HCEC 1CT (cell line): Measurements from ENCODE around the gene ADAMTS9.
"Not testable (repeated sequence)": the region's sequence is repeated elsewhere in the genome, so short reads cannot be mapped to it uniquely, and the experiment has no call there.

ENCODE experiments used
- DNase-seq: peaks from one replicate; pipeline ENCODE4 v3.0.0-alpha.2; 2017

ADAMTS9 gene

GRCh38 chr3:64568895-64569517, 118.8 kb downstream of the ADAMTS9 start:
- no peak for DNase-seq

- DNase-seq = no peak
Observed at GRCh38 chr3:64566859-64567258, 120.9 kb downstream of the ADAMTS9 start.

GRCh38 chr3:64563751-64564150, 124.0 kb downstream of the ADAMTS9 start:
- no peak for DNase-seq

DNA sequence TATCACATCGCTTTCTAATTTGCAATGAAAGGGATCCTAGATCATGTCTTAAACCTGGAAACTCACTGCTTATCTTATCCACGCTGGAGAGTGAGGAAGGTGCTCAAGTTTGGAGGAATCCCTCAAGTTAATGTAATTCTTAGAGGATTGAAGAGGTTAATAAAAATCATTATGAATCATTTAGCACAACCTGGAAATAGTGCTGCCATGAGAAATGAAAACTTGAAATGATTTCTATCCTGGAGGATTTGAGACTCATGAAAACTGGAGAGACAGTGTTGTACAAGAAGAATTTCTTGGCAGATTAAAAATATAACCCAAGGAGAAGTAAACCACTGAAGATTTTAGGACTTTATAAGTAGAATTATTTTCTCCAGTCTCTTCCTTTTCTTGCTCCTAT, 125.9 kb downstream of the ADAMTS9 start:
- DNase-seq = no peak

DNA sequence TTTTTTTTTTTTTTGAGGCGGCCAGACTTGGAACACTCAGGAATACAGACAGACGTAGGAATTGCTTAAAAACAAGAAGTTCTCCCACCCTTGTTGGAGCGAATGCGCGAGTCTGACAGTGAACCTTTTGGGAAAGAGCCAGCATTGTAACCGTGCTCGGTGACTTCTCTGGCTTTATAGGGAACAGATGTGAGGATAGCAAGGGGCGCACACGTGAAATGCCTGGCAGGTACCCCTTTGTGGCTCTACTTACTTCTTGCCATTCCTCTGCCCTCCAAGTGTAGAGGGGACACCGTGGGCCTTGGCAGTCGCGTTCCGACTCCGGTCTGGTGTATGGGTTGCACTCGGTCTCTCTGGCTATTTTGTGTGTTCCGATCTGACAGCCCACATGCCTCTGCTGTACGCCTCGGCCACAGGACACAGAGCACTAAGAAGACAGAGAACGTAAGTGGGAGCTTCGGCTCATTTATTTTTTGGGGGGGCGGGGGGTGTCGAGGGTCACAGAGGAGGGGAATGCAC, 126.4 kb downstream of the ADAMTS9 start:
- DNase-seq = no peak

DNA sequence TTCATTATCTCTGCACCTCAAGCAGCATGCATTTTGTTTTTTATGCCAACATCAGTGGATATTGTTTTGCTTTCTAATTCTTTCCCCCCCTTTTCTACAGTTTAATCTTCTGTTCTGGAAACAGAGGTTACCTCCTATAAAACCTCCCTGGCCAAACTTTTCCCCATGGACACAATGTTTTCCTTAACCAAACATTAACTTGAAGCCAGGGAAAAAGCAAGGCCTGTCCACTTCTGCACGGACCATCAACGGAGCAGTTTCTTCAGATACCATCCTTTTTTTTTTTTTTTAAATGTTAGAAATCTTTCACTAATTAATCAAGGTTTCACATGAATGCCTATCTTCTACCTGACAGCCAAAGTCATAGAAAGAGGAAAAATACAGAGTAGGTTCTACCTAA, 127.0 kb downstream of the ADAMTS9 start:
- DNase-seq = no peak

GRCh38 chr3:64559588-64559987, 128.2 kb downstream of the ADAMTS9 start:
- DNase-seq = no peak

DNA sequence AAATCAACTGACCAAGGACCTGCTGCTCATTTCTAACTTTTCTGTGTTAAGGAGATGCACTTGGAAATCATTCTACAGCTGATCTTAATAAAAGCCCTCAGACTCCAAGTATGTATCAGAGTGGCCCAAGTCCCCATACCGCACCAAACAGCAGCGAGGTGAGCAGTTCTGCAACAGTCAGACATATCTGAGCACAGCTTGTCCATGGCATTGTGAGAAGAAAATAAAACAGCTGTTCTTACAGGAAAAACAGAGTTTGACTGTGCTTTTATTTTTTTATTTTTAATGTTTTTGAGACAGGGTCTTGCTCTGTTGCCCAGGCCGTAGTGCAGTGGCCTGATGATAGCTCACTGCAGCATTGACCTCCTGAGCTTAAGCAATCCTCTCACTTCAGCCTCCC, 131.8 kb downstream of the ADAMTS9 start:
- no peak for DNase-seq

GRCh38 chr3:64555351-64555750, 132.4 kb downstream of the ADAMTS9 start:
- DNase-seq = no peak

DNA sequence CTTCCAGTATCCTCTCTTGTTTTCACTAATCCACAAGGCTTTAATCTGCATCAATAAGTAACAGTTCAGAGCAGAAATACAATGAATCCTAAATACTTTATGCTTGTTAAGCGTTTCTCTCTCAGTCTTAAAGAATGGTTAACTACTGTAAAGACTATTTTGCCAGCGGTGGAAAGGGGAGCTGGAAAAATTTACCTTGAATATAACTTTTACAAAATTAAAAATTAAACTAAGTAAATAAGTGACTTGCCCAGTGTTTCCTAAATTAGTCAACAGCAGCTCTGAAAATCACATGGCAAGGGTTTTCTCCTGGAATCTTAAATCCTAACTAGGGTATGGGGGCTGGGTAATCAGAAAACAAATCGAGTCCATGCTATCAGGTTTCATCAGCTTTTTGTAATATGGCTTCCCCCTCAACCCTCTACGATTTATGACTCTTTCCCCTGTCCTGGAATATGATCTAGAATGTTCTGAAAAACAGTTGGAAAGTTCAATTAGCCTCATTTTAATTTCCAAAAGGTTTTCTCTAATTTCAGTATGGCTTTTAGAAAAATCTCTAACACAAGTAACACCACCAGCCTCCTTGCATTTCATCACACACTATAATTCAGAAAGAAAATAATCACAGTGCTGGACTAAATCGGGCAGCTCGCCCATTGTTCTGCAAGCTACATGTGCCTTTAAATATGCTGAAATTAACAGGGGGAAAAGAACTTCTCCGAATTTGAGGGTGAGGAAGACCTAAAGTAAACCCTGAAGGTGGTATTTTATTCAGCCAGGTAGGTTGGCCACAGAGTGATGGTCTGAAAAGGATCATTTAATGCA, 133.5 kb downstream of the ADAMTS9 start:
- no peak for DNase-seq

DNA sequence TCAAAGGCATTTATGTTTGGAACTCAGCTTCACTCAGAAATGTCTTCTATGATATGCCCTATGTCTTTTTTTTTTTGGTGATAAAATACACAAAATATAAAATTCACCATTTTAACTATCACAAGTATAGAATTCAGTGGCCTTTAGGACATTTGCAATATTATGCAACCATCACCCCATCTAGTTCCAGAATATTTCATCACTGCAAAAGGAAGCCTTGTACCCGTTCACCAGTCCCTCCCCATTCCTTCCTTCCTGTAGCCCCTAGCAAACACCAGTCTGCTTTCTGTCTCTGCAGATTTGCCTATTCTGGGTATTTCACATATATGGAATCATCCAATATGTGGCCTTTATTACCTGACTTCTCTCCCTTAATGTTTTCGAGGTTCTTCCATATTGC, 134.8 kb downstream of the ADAMTS9 start:
- no peak for DNase-seq

- no peak for DNase-seq
Observed at GRCh38 chr3:64552160-64552559, 135.6 kb downstream of the ADAMTS9 start.

- DNase-seq = no peak
Observed at GRCh38 chr3:64551697-64552096, 136.1 kb downstream of the ADAMTS9 start.

GRCh38 chr3:64550745-64551144, 137.1 kb downstream of the ADAMTS9 start:
- DNase-seq = no peak

DNA sequence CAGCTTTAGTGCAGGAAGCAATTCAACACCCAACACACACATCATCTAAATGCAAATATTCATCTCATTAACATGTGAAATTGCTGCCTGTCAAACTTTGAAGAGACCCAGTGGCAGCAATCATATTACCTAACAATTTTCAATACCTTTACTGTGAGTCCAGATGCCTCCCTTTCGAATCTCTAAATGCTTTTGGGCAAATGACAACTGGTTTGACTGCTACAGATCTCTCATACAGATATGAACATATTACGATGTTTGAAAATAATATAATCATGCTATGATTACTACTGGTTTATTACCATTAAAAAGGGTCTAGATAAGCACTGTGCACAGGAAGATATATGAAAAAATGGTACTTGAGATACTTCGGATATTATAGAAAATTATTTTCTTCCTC, 137.9 kb downstream of the ADAMTS9 start:
- no peak for DNase-seq

- DNase-seq = no peak
Observed at GRCh38 chr3:64548200-64548889, 139.5 kb downstream of the ADAMTS9 start.

- DNase-seq = no peak
Observed at GRCh38 chr3:64546856-64547255, 140.9 kb downstream of the ADAMTS9 start.

GRCh38 chr3:64545239-64545638, 142.6 kb downstream of the ADAMTS9 start:
- DNase-seq = not testable (repeated sequence)

DNA sequence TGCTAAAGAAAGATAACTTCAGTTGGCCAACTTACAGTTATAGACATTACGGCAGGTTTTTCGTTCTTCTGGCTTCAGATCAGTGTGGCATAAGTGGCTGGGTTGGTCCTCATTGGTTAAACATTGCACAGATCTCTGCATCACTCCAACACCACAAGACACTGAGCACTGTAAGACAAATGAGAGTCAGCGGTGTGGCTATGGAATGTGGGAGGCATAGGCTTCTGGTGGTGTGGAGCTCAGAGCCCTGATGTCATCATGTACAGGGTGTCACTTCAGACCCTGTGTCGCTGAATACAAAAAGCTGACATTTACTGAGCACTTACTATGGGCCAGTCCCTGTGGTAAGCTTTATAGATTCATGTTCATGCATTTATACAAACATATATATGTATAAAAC, 146.0 kb downstream of the ADAMTS9 start:
- no peak for DNase-seq

- peak; percentile 77 for DNase-seq
Observed at GRCh38 chr3:64539451-64540196, 148.2 kb downstream of the ADAMTS9 start.

GRCh38 chr3:64536166-64536565, 151.6 kb downstream of the ADAMTS9 start:
- DNase-seq = no peak

DNA sequence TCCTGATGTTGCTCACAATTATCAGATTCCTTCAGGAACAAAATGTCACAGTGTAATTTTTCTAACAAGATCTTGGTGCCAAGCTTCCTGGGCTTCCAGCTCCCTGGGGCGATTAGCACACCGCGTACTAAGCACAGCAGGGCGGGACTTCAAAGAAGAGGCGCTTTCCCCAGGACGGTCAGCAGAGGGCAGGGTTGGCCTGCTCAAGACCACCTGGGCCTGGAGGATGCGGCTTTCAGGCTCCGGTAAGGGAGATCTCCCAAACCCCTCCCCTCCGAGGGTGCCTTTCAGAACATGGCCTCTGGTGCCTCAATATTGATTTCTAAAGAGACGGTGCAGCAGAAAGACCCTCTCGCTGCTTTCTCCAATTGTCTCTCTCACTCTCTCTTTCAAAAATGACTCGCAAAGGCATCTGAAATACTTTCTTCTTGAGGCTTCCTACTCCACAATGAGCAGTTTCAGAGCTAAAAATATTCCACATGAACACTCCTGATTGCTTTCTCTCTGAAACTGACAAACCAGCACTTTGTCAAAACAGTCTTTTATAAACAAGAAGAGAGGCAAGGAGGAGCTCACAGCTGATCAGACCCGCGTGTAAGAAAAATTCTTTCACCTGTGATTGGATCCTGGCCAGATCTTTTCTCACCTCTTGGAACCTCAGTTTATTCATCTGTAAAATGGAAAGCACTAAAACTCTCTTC, 154.0 kb downstream of the ADAMTS9 start:
- peak; percentile 80 for DNase-seq
